Endodermal cell (in vitro differentiated cells): ENCODE results near the gene LTBP1. TPM values are rescaled to one million over a fixed set of nuclear protein-coding genes. Genes with fewer than 3 reads are reported as not detected.

Experiments
- DNase-seq: peaks from one replicate; pipeline ENCODE4 v3.0.0-alpha.2; 2017
- H3K27ac ChIP-seq: 2 replicates; pipeline ENCODE4 v1.5.1; 2013; ENCODE audit warnings: mild to moderate bottlenecking, low read depth, low read length, moderate library complexity
- H3K27me3 ChIP-seq: 2 replicates; pipeline ENCODE4 v1.6.1; 2013; ENCODE audit warnings: mild to moderate bottlenecking, low read length, moderate library complexity; ENCODE audit not compliant: insufficient read depth, control insufficient read depth, poor library complexity, severe bottlenecking
- H3K36me3 ChIP-seq: 2 replicates; pipeline ENCODE4 v1.7.0; 2013; ENCODE audit warnings: mild to moderate bottlenecking, low read length, moderate library complexity; ENCODE audit not compliant: control insufficient read depth, insufficient read depth
- H3K4me1 ChIP-seq: one replicate; pipeline ENCODE4 v1.7.0; 2013; ENCODE audit warnings: low read length; ENCODE audit not compliant: control insufficient read depth, insufficient read depth
- H3K4me3 ChIP-seq: 2 replicates; pipeline ENCODE4 v1.5.1; 2013; ENCODE audit warnings: mild to moderate bottlenecking, low read length, moderate library complexity
- H3K9ac ChIP-seq: 2 replicates; pipeline ENCODE4 v1.6.1; 2013; ENCODE audit warnings: mild to moderate bottlenecking, low read length, moderate library complexity; ENCODE audit not compliant: poor library complexity, severe bottlenecking; ENCODE audit errors: extremely low read depth
- H3K9me3 ChIP-seq: 2 replicates; pipeline ENCODE4 v1.6.1; 2013; ENCODE audit warnings: mild to moderate bottlenecking, low read length, moderate library complexity; ENCODE audit not compliant: control insufficient read depth
- H3K27ac Mint-ChIP-seq: 2 replicates; pipeline ENCODE4 v1.8.0; 2020; ENCODE audit warnings: mixed read lengths
- H3K27me3 Mint-ChIP-seq: 2 replicates; pipeline ENCODE4 v1.8.0; 2021; ENCODE audit warnings: mild to moderate bottlenecking, mixed read lengths; ENCODE audit not compliant: insufficient read depth
- H3K36me3 Mint-ChIP-seq: 2 replicates; pipeline ENCODE4 v1.8.0; 2020; ENCODE audit warnings: low read depth, mixed read lengths
- H3K4me1 Mint-ChIP-seq: 2 replicates; pipeline ENCODE4 v1.8.0; 2020; ENCODE audit warnings: mixed read lengths
- H3K4me3 Mint-ChIP-seq: 2 replicates; pipeline ENCODE4 v1.8.0; 2020; ENCODE audit warnings: mild to moderate bottlenecking, moderate library complexity, mixed read lengths
- H3K9me3 Mint-ChIP-seq: 2 replicates; pipeline ENCODE4 v1.8.0; 2020; ENCODE audit warnings: mild to moderate bottlenecking, mixed read lengths
- CTCF ChIP-seq: fragments of 200-600 bp; sonication (generic); conservative IDR thresholded peaks from 2 replicates; pipeline ENCODE4 v1.5.0; 2021; ENCODE audit warnings: antibody characterized with exemption, mild to moderate bottlenecking
- WGBS, 2 experiments: methylation state at CpG; one replicate each; pipeline versions ENCODE4 v1.1.5 to v1.1.7; 2013; ENCODE audit warnings: missing lambda C conversion rate in 2 of 2, mixed read lengths in 1 of 2; ENCODE audit not compliant: insufficient coverage in 1 of 2, insufficient read length in 1 of 2; 5-methylcytosine and 5-hydroxymethylcytosine counted together
- total RNA-seq, 2 donors: library from RNA; stranded (reverse); fragmentation: NEBNext Ultra II Directional in 1 of 2; extraction: Animal tissue kit (Norgen Biotek cat#: 25700) in 1 of 2; gene quantifications; 2 replicates in 1 of 2; 3 replicates in 1 of 2; pipeline ENCODE4 v1.2.1, GENCODE V29; 2021

LTBP1 gene
- total RNA-seq, 2 donors from 2014 or later = 43.2 to 43.4 TPM

GRCh38 chr2:33320573-33320972 is 373.8 kb downstream of the LTBP1 start:
- H3K27me3 ChIP-seq = no peaks in the 10 kb centered on the region
- no peak overlapping the region for H3K4me3 ChIP-seq
- H3K9ac ChIP-seq = no peak overlapping the region
- H3K36me3 Mint-ChIP-seq = no peaks in the 10 kb centered on the region
- 95 to 100% methylated on average over 3 of the region's 3 CpGs for WGBS, 2 experiments
- no peaks in the 10 kb centered on the region for H3K9me3 Mint-ChIP-seq
- H3K36me3 ChIP-seq = no peaks in the 10 kb centered on the region
- no peaks in the 10 kb centered on the region for H3K9me3 ChIP-seq
- no peaks in the 10 kb centered on the region for H3K27me3 Mint-ChIP-seq
- no peak for DNase-seq
- H3K4me3 Mint-ChIP-seq = no peak overlapping the region
- H3K27ac Mint-ChIP-seq = no peak overlapping the region
- H3K27ac ChIP-seq = no peak overlapping the region
- peaks cover 3% of the 10 kb centered on the region for H3K4me1 Mint-ChIP-seq
- TF ChIP-seq CTCF = no peak
- H3K4me1 ChIP-seq = no peaks in the 10 kb centered on the region

GRCh38 chr2:33321236-33321771 is 374.6 kb downstream of the LTBP1 start:
- H3K36me3 Mint-ChIP-seq = no peaks in the 10 kb centered on the region
- no peaks in the 10 kb centered on the region for H3K36me3 ChIP-seq
- H3K27ac Mint-ChIP-seq = no peak overlapping the region
- H3K4me3 Mint-ChIP-seq = no peak overlapping the region
- H3K9me3 ChIP-seq = no peaks in the 10 kb centered on the region
- H3K9ac ChIP-seq = no peak overlapping the region
- no peaks in the 10 kb centered on the region for H3K9me3 Mint-ChIP-seq
- no peak for DNase-seq
- H3K27ac ChIP-seq = no peak overlapping the region
- no peaks in the 10 kb centered on the region for H3K27me3 Mint-ChIP-seq
- H3K4me1 Mint-ChIP-seq = peaks cover 3% of the 10 kb centered on the region
- H3K4me1 ChIP-seq = no peaks in the 10 kb centered on the region
- WGBS, 2 experiments = 96 to 100% methylated on average over 7 to 8 of the region's 8 CpGs
- TF ChIP-seq CTCF = no peak
- no peak overlapping the region for H3K4me3 ChIP-seq
- H3K27me3 ChIP-seq = no peaks in the 10 kb centered on the region

GRCh38 chr2:33321876-33322483 is 375.2 kb downstream of the LTBP1 start:
- Histone ChIP-seq H3K9me3 (no peaks in the 10 kb centered on the region), H3K27ac (no peak overlapping the region), H3K4me3 (no peak overlapping the region), H3K27me3 (no peaks in the 10 kb centered on the region), H3K36me3 (no peaks in the 10 kb centered on the region), H3K4me1 (no peaks in the 10 kb centered on the region), H3K9ac (no peak overlapping the region)
- H3K36me3 Mint-ChIP-seq = no peaks in the 10 kb centered on the region
- H3K9me3 Mint-ChIP-seq = no peaks in the 10 kb centered on the region
- no peak overlapping the region for H3K27ac Mint-ChIP-seq
- no peak for TF ChIP-seq CTCF
- peaks cover 3% of the 10 kb centered on the region for H3K4me1 Mint-ChIP-seq
- WGBS, 2 experiments = 97% methylated on average over 3 of the region's 3 CpGs; no CpG with 5 or more reads in 1 of the 2 experiments
- no peak for DNase-seq
- no peaks in the 10 kb centered on the region for H3K27me3 Mint-ChIP-seq
- H3K4me3 Mint-ChIP-seq = no peak overlapping the region
